HepG2 (cell line): ENCODE measurements around the gene PLD4. TPM values are rescaled to one million over a fixed set of nuclear protein-coding genes. Genes with fewer than 3 reads are reported as not detected.

ENCODE experiments used
- KAT8 ChIP-seq: IDR thresholded peaks from 2 replicates; pipeline ENCODE4 v1.6.1; 2016; ENCODE audit warnings: missing genetic modification reagents, missing compliant biosample characterization
- KLF12 ChIP-seq: sonication (generic); formaldehyde crosslinking; IDR thresholded peaks from 2 replicates; pipeline ENCODE4 v1.4.0; 2020; ENCODE audit warnings: missing genetic modification reagents, borderline replicate concordance
- NFYC ChIP-seq: IDR thresholded peaks from 2 replicates; pipeline ENCODE4 v1.6.1; 2016; ENCODE audit warnings: missing genetic modification reagents, missing compliant biosample characterization
- SP2 ChIP-seq: sonication (generic); formaldehyde crosslinking; IDR thresholded peaks from 2 replicates; pipeline ENCODE4 v1.5.1; 2020; ENCODE audit warnings: mild to moderate bottlenecking, missing genetic modification reagents
- TBX3 ChIP-seq: fragments of 450-650 bp; IDR thresholded peaks from 2 replicates; pipeline ENCODE4 v1.6.1; 2017; ENCODE audit warnings: antibody characterized with exemption, mild to moderate bottlenecking, inconsistent platforms, borderline replicate concordance
- TP53 ChIP-seq: sonication (generic); formaldehyde crosslinking; conservative IDR thresholded peaks from 2 replicates; pipeline ENCODE4 v1.4.0; 2020; ENCODE audit warnings: missing genetic modification reagents
- ZNF552 ChIP-seq: sonication (generic); formaldehyde crosslinking; IDR thresholded peaks from 2 replicates; pipeline ENCODE4 v1.9.0; 2022; ENCODE audit warnings: missing genetic modification reagents, mild to moderate bottlenecking, borderline replicate concordance
- ZNF709 ChIP-seq: sonication (generic); formaldehyde crosslinking; IDR thresholded peaks from 2 replicates; pipeline ENCODE4 v1.5.0; 2020; ENCODE audit warnings: mild to moderate bottlenecking, missing genetic modification reagents
- polyA plus RNA-seq, 8 experiments: library from polyadenylated mRNA; depleted of rRNA in 3 of 8; stranded (reverse) in 7 of 8; unstranded in 1 of 8; fragments of >200 nt; fragmentation: Illumina TruSeq in 4 of 8; extraction: Trizol in 4 of 8; gene quantifications; 2 replicates each; pipeline versions ENCODE4 v1.2.1 to v1.2.3, GENCODE V29; 2011 to 2016; ENCODE audit warnings: low read depth in 4 of 8, missing spikeins in 1 of 8, mixed read lengths in 1 of 8; ENCODE audit not compliant: insufficient read depth in 1 of 8
- total RNA-seq, 5 experiments: library from RNA; depleted of rRNA; stranded (reverse); fragments of >200 nt; fragmentation: Illumina TruSeq; extraction: Trizol; gene quantifications; 2 replicates each; pipeline ENCODE4 v1.2.3, GENCODE V29; 2016; ENCODE audit warnings: low read depth in 1 of 5
- TF ChIP-seq, protein P1 (sequence below): sonication (generic); formaldehyde crosslinking; IDR thresholded peaks from 2 replicates; pipeline ENCODE4 v1.5.0; 2020; ENCODE audit warnings: mild to moderate bottlenecking, missing genetic modification reagents, borderline replicate concordance
- TF ChIP-seq, protein P2 (sequence below): IDR thresholded peaks from 2 replicates; pipeline ENCODE4 v1.6.1; 2016; ENCODE audit warnings: missing genetic modification reagents, missing compliant biosample characterization
- TF ChIP-seq, protein P3 (sequence below): sonication (generic); formaldehyde crosslinking; IDR thresholded peaks from 2 replicates; pipeline ENCODE4 v1.4.0; 2020; ENCODE audit warnings: missing genetic modification reagents
- TF ChIP-seq, protein P4 (sequence below): sonication (generic); formaldehyde crosslinking; IDR thresholded peaks from 2 replicates; pipeline ENCODE4 v1.4.0; 2020; ENCODE audit warnings: mild to moderate bottlenecking, missing genetic modification reagents, borderline replicate concordance
- TF ChIP-seq, protein P5 (sequence below): sonication (generic); formaldehyde crosslinking; IDR thresholded peaks from 2 replicates; pipeline ENCODE4 v1.5.0; 2020; ENCODE audit warnings: missing genetic modification reagents, mild to moderate bottlenecking, borderline replicate concordance
- TF ChIP-seq, protein P6 (sequence below): sonication (generic); formaldehyde crosslinking; IDR thresholded peaks from 2 replicates; pipeline ENCODE4 v1.4.0; 2020; ENCODE audit warnings: missing genetic modification reagents

The PLD4 gene
- total and polyA plus RNA-seq, 2 of the 13 experiments (the other 11 are each of a cell fraction or from before 2014, with no cell fraction given) = not detected

DNA sequence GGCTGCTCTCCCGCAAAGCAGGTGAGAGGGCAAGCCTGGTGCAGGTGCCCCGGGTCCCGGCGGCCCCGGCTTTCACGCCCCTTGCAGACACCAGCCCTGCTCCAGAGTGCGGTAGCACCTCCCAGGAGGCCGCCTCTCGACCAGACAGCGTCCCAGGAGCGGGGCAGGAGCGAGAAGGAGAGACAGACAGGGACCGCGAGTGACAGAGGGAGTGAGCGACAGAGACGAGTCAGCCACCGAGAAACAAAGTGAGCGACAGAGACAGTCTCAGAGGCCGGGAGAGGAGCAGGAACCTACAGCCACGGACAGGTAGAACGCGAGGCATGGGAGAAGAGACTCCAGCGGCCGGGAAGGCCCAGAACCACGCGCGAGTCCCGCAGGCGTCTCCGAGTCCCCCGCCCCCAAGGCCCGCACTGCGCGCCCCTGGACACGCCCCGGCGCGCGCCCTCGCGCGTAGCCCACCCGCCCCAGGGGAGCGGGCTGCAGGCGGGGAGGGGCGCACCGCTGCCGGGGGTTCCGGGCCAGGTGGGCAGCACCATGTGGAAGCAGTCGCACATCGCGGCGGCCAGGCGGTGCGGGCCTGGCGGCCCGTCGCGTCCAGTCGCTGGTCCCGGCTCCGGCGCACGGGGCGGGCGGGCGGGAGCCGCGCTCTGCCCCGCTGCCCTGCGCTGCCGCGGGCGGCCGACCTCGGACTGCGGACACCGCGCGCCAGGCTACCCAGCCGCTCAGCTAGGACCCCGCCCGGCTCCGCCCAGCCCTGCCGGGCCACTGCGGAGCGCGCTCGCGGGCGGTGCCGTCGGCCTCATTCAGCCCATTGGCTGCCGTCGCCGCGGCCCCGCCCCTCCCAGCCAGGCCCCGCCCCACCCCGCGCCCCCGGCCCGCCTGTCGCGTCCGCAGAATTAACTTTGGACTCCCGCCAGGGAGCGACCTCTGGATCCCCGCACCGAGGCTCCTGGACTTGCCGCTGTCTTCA is 53.3 kb downstream of the PLD4 start, which contains the start of gene AHNAK2 (continued):
- TF ChIP-seq, protein P1, sequence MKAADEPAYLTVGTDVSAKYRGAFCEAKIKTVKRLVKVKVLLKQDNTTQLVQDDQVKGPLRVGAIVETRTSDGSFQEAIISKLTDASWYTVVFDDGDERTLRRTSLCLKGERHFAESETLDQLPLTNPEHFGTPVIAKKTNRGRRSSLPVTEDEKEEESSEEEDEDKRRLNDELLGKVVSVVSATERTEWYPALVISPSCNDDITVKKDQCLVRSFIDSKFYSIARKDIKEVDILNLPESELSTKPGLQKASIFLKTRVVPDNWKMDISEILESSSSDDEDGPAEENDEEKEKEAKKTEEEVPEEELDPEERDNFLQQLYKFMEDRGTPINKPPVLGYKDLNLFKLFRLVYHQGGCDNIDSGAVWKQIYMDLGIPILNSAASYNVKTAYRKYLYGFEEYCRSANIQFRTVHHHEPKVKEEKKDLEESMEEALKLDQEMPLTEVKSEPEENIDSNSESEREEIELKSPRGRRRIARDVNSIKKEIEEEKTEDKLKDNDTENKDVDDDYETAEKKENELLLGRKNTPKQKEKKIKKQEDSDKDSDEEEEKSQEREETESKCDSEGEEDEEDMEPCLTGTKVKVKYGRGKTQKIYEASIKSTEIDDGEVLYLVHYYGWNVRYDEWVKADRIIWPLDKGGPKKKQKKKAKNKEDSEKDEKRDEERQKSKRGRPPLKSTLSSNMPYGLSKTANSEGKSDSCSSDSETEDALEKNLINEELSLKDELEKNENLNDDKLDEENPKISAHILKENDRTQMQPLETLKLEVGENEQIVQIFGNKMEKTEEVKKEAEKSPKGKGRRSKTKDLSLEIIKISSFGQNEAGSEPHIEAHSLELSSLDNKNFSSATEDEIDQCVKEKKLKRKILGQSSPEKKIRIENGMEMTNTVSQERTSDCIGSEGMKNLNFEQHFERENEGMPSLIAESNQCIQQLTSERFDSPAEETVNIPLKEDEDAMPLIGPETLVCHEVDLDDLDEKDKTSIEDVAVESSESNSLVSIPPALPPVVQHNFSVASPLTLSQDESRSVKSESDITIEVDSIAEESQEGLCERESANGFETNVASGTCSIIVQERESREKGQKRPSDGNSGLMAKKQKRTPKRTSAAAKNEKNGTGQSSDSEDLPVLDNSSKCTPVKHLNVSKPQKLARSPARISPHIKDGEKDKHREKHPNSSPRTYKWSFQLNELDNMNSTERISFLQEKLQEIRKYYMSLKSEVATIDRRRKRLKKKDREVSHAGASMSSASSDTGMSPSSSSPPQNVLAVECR (CRISPR knock-in tag) = 0 out of 2 replicates have a peak, but pooled peaks have one; percentile 20
- TF ChIP-seq ZNF709 (CRISPR knock-in tag) (no peak), SP2 (CRISPR knock-in tag) (0 out of 2 replicates have a peak, but pooled peaks have one; percentile 45), ZNF552 (CRISPR knock-in tag) (no peak), TP53 (CRISPR knock-in tag) (no peak), NFYC (peak; percentile 43; the same call in 1 of the 2 replicates), KLF12 (CRISPR knock-in tag) (peak; percentile 52; the same call in 1 of the 2 replicates), KAT8 (CRISPR knock-in tag) (no peak), TBX3 (no peak)
- TF ChIP-seq, protein P2, sequence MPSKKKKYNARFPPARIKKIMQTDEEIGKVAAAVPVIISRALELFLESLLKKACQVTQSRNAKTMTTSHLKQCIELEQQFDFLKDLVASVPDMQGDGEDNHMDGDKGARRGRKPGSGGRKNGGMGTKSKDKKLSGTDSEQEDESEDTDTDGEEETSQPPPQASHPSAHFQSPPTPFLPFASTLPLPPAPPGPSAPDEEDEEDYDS (CRISPR knock-in tag) = no peak
- TF ChIP-seq, protein P3, sequence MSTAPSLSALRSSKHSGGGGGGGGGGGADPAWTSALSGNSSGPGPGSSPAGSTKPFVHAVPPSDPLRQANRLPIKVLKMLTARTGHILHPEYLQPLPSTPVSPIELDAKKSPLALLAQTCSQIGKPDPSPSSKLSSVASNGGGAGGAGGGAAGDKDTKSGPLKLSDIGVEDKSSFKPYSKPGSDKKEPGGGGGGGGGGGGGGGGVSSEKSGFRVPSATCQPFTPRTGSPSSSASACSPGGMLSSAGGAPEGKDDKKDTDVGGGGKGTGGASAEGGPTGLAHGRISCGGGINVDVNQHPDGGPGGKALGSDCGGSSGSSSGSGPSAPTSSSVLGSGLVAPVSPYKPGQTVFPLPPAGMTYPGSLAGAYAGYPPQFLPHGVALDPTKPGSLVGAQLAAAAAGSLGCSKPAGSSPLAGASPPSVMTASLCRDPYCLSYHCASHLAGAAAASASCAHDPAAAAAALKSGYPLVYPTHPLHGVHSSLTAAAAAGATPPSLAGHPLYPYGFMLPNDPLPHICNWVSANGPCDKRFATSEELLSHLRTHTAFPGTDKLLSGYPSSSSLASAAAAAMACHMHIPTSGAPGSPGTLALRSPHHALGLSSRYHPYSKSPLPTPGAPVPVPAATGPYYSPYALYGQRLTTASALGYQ (CRISPR knock-in tag) = no peak
- TF ChIP-seq, protein P4, sequence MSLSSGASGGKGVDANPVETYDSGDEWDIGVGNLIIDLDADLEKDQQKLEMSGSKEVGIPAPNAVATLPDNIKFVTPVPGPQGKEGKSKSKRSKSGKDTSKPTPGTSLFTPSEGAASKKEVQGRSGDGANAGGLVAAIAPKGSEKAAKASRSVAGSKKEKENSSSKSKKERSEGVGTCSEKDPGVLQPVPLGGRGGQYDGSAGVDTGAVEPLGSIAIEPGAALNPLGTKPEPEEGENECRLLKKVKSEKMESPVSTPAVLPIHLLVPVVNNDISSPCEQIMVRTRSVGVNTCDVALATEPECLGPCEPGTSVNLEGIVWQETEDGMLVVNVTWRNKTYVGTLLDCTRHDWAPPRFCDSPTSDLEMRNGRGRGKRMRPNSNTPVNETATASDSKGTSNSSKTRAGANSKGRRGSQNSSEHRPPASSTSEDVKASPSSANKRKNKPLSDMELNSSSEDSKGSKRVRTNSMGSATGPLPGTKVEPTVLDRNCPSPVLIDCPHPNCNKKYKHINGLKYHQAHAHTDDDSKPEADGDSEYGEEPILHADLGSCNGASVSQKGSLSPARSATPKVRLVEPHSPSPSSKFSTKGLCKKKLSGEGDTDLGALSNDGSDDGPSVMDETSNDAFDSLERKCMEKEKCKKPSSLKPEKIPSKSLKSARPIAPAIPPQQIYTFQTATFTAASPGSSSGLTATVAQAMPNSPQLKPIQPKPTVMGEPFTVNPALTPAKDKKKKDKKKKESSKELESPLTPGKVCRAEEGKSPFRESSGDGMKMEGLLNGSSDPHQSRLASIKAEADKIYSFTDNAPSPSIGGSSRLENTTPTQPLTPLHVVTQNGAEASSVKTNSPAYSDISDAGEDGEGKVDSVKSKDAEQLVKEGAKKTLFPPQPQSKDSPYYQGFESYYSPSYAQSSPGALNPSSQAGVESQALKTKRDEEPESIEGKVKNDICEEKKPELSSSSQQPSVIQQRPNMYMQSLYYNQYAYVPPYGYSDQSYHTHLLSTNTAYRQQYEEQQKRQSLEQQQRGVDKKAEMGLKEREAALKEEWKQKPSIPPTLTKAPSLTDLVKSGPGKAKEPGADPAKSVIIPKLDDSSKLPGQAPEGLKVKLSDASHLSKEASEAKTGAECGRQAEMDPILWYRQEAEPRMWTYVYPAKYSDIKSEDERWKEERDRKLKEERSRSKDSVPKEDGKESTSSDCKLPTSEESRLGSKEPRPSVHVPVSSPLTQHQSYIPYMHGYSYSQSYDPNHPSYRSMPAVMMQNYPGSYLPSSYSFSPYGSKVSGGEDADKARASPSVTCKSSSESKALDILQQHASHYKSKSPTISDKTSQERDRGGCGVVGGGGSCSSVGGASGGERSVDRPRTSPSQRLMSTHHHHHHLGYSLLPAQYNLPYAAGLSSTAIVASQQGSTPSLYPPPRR = no peak
- TF ChIP-seq, protein P5, sequence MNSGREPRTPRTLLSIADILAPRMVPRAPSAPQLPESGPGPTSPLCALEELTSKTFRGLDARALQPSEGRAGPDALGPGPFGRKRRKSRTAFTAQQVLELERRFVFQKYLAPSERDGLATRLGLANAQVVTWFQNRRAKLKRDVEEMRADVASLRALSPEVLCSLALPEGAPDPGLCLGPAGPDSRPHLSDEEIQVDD (CRISPR knock-in tag) = no peak
- TF ChIP-seq, protein P6, sequence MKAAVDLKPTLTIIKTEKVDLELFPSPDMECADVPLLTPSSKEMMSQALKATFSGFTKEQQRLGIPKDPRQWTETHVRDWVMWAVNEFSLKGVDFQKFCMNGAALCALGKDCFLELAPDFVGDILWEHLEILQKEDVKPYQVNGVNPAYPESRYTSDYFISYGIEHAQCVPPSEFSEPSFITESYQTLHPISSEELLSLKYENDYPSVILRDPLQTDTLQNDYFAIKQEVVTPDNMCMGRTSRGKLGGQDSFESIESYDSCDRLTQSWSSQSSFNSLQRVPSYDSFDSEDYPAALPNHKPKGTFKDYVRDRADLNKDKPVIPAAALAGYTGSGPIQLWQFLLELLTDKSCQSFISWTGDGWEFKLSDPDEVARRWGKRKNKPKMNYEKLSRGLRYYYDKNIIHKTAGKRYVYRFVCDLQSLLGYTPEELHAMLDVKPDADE = no peak
